Measurements from ENCODE around the gene SGF29. TPM values are rescaled to one million over a fixed set of nuclear protein-coding genes. Genes with fewer than 3 reads are reported as not detected.

The SGF29 gene
- total RNA-seq, 1 experiment from 2014 or later, result 22.3 TPM

- Histone ChIP-seq H3K9ac (ENCODE audit: low read length) (no peak overlapping the region), H3K4me2 (ENCODE audit: low read length) (no peak overlapping the region), H3F3A (ENCODE audit: low read length, unreplicated experiment) (no peaks in the 10 kb centered on the region), H3K4me3 (ENCODE audit: low read length) (no peak overlapping the region), H3K36me3 (ENCODE audit: low read depth, low read length) (no peaks in the 10 kb centered on the region), H3K9me2 (replicated peaks; ENCODE audit: low read length) (no peaks in the 10 kb centered on the region), H2AFZ (ENCODE audit: low read length) (no peak overlapping the region), H4K20me1 (ENCODE audit: low read length) (no peaks in the 10 kb centered on the region), H3K27ac (ENCODE audit: low read length) (no peak overlapping the region), H3K9me3 (ENCODE audit: low read length) (no peaks in the 10 kb centered on the region), H3K4me1 (ENCODE audit: insufficient read depth, low read length) (no peaks in the 10 kb centered on the region), H3K27me3 (ENCODE audit: low read length) (no peaks in the 10 kb centered on the region), H3K79me2 (ENCODE audit: low read length) (no peaks in the 10 kb centered on the region)
- BruUV-seq (replicated peaks), result no TSS peak
- no peak for ATAC-seq
- ChIA-PET CTCF (no interaction called here), POLR2A (ENCODE audit: unreplicated experiment) (no interaction called here)
- TF ChIP-seq EZH2 (IDR thresholded peaks at IDR 0.05; ENCODE audit: low read length, unreplicated experiment) (no peak), CTCF (conservative IDR thresholded peaks at IDR 0.05; ENCODE audit: low read depth, low read length) (no peak), EZH2phosphoT487 (IDR thresholded peaks at IDR 0.05; ENCODE audit: borderline replicate concordance, low read length) (no peak)
- DNase-seq, result no peak
- intact Hi-C loops (cut with micrococcal nuclease), result no loop called here
Observed at GRCh38 chr16:28602529-28602928, 48.8 kb downstream of the SGF29 start.

- H3K4me1 ChIP-seq (ENCODE audit: insufficient read depth, low read length), result no peaks in the 10 kb centered on the region
- H3K36me3 ChIP-seq (ENCODE audit: low read depth, low read length), result no peaks in the 10 kb centered on the region
- no peak overlapping the region for H3K4me3 ChIP-seq (ENCODE audit: low read length)
- intact Hi-C loops (cut with micrococcal nuclease), result no loop called here
- no peaks in the 10 kb centered on the region for H3K79me2 ChIP-seq (ENCODE audit: low read length)
- H3K9me2 ChIP-seq (replicated peaks; ENCODE audit: low read length), result no peaks in the 10 kb centered on the region
- ChIA-PET POLR2A (ENCODE audit: unreplicated experiment) (no interaction called here), CTCF (no interaction called here)
- BruUV-seq (replicated peaks), result no TSS peak
- H3F3A ChIP-seq (ENCODE audit: low read length, unreplicated experiment), result no peaks in the 10 kb centered on the region
- H3K9ac ChIP-seq (ENCODE audit: low read length), result no peak overlapping the region
- no peak overlapping the region for H3K4me2 ChIP-seq (ENCODE audit: low read length)
- H3K27ac ChIP-seq (ENCODE audit: low read length), result no peak overlapping the region
- no peaks in the 10 kb centered on the region for H4K20me1 ChIP-seq (ENCODE audit: low read length)
- no peaks in the 10 kb centered on the region for H3K9me3 ChIP-seq (ENCODE audit: low read length)
- TF ChIP-seq EZH2 (IDR thresholded peaks at IDR 0.05; ENCODE audit: low read length, unreplicated experiment) (no peak), CTCF (conservative IDR thresholded peaks at IDR 0.05; ENCODE audit: low read depth, low read length) (no peak), EZH2phosphoT487 (IDR thresholded peaks at IDR 0.05; ENCODE audit: borderline replicate concordance, low read length) (no peak)
- ATAC-seq, result no peak
- no peak for DNase-seq
- no peak overlapping the region for H2AFZ ChIP-seq (ENCODE audit: low read length)
- no peaks in the 10 kb centered on the region for H3K27me3 ChIP-seq (ENCODE audit: low read length)
Observed at GRCh38 chr16:28603381-28604185, 49.9 kb downstream of the SGF29 start.

GRCh38 chr16:28604186-28604565 is 50.5 kb downstream of the SGF29 start:
- no TSS peak for BruUV-seq (replicated peaks)
- H3K36me3 ChIP-seq (ENCODE audit: low read depth, low read length), result no peaks in the 10 kb centered on the region
- no peak overlapping the region for H3K9ac ChIP-seq (ENCODE audit: low read length)
- no peak overlapping the region for H3K4me2 ChIP-seq (ENCODE audit: low read length)
- DNase-seq (no peak), ATAC-seq (no peak)
- no peak for TF ChIP-seq CTCF (conservative IDR thresholded peaks at IDR 0.05; ENCODE audit: low read depth, low read length)
- no peak for TF ChIP-seq EZH2phosphoT487 (IDR thresholded peaks at IDR 0.05; ENCODE audit: borderline replicate concordance, low read length)
- no peak for TF ChIP-seq EZH2 (IDR thresholded peaks at IDR 0.05; ENCODE audit: low read length, unreplicated experiment)
- no peaks in the 10 kb centered on the region for H3K9me2 ChIP-seq (replicated peaks; ENCODE audit: low read length)
- no peaks in the 10 kb centered on the region for H3K79me2 ChIP-seq (ENCODE audit: low read length)
- no peaks in the 10 kb centered on the region for H3K4me1 ChIP-seq (ENCODE audit: insufficient read depth, low read length)
- POLR2A ChIA-PET (ENCODE audit: unreplicated experiment), result no interaction called here
- H3K27ac ChIP-seq (ENCODE audit: low read length), result no peak overlapping the region
- no peaks in the 10 kb centered on the region for H3K9me3 ChIP-seq (ENCODE audit: low read length)
- no peaks in the 10 kb centered on the region for H3F3A ChIP-seq (ENCODE audit: low read length, unreplicated experiment)
- CTCF ChIA-PET, result no interaction called here
- intact Hi-C loops (cut with micrococcal nuclease), result no loop called here
- H3K4me3 ChIP-seq (ENCODE audit: low read length), result no peak overlapping the region
- no peaks in the 10 kb centered on the region for H3K27me3 ChIP-seq (ENCODE audit: low read length)
- no peak overlapping the region for H2AFZ ChIP-seq (ENCODE audit: low read length)
- no peaks in the 10 kb centered on the region for H4K20me1 ChIP-seq (ENCODE audit: low read length)
